Upper lobe of left lung (tissue), 6 donors: ENCODE measurements around the gene P2RX7. TPM values are rescaled to one million over a fixed set of nuclear protein-coding genes. Genes with fewer than 3 reads are reported as not detected.
A peak's percentile ranks its signal among the peaks of the same experiment; 100 is the strongest.

ENCODE experiments used
- ATAC-seq, 2 donors: fragments of 200-7000 bp; cut with Tn5 transposase; one replicate each; pipeline ENCODE4 v1.9.1; 2022; ENCODE audit warnings: mild to moderate bottlenecking in 2 of 2, moderate library complexity in 2 of 2; ENCODE audit not compliant: low FRiP score in 2 of 2
- DNase-seq, 2 donors: peaks; one replicate each; pipeline ENCODE4 v3.0.0-alpha.2; 2019 to 2020
- H3K27ac ChIP-seq, 4 donors: fragments of 200-600 bp; sonication (generic); one replicate each; pipeline ENCODE4 v1.5.1; 2016 to 2019
- H3K27me3 ChIP-seq, 4 donors: fragments of 200-600 bp; sonication (generic); one replicate each; pipeline ENCODE4 v1.5.1; 2017 to 2019
- H3K36me3 ChIP-seq, 4 donors: fragments of 200-600 bp; sonication (generic); one replicate each; pipeline ENCODE4 v1.5.1; 2016 to 2019
- H3K4me1 ChIP-seq, 4 donors: fragments of 200-600 bp; sonication (generic); one replicate each; pipeline ENCODE4 v1.5.1; 2018 to 2019
- H3K4me3 ChIP-seq, 4 donors: fragments of 200-600 bp; sonication (generic); one replicate each; pipeline ENCODE4 v1.5.1; 2017 to 2019; ENCODE audit warnings: mild to moderate bottlenecking in 2 of 4, moderate library complexity in 1 of 4
- H3K9me3 ChIP-seq, 4 donors: fragments of 200-600 bp; sonication (generic); one replicate each; pipeline ENCODE4 v1.5.1; 2018 to 2019
- EP300 ChIP-seq, 4 donors: sonication (generic); formaldehyde crosslinking; IDR thresholded peaks; one replicate each; pipeline ENCODE4 v1.5.1; 2017; ENCODE audit warnings: antibody characterized with exemption in 4 of 4, control low read depth in 2 of 4
- POLR2A ChIP-seq, 4 donors: fragments of 450-650 bp; IDR thresholded peaks; one replicate each; pipeline ENCODE4 v1.5.1; 2016 to 2017; ENCODE audit warnings: antibody characterized with exemption in 4 of 4, mild to moderate bottlenecking in 2 of 4
- POLR2AphosphoS5 ChIP-seq, 2 donors: sonication (generic); formaldehyde crosslinking; IDR thresholded peaks; one replicate each; pipeline ENCODE4 v1.5.1; 2017; ENCODE audit warnings: antibody characterized with exemption in 2 of 2
- WGBS, 2 donors: methylation state at CpG; one replicate each; pipeline ENCODE4 v1.1.5; 2017 to 2018; 5-methylcytosine and 5-hydroxymethylcytosine counted together
- total RNA-seq, 6 donors: library from RNA; depleted of rRNA in 4 of 6; stranded (reverse); fragments of >200 nt in 4 of 6; gene quantifications; one replicate each; pipeline versions ENCODE4 v1.1.0 to v1.2.1, GENCODE V29; 2016 to 2021
- TF ChIP-seq, protein P1 (sequence below), 6 experiments: fragments of 450-650 bp in 4 of 6; fragments of 200-600 bp in 2 of 6; sonication (generic) in 2 of 6; IDR thresholded peaks; one replicate each; pipeline ENCODE4 v1.5.1; 2016 to 2019; ENCODE audit warnings: antibody characterized with exemption in 6 of 6
- donor health status: DM: no; HTN: no; CAD: no; lungs with moderate emphysema.
- donor health status: DM: no; HTN: yes; CAD: no; lungs with severe emphysema.

The P2RX7 gene
- total RNA-seq, 6 donors from 2014 or later = 8.2 to 37.1 (median 15.4) TPM

DNA sequence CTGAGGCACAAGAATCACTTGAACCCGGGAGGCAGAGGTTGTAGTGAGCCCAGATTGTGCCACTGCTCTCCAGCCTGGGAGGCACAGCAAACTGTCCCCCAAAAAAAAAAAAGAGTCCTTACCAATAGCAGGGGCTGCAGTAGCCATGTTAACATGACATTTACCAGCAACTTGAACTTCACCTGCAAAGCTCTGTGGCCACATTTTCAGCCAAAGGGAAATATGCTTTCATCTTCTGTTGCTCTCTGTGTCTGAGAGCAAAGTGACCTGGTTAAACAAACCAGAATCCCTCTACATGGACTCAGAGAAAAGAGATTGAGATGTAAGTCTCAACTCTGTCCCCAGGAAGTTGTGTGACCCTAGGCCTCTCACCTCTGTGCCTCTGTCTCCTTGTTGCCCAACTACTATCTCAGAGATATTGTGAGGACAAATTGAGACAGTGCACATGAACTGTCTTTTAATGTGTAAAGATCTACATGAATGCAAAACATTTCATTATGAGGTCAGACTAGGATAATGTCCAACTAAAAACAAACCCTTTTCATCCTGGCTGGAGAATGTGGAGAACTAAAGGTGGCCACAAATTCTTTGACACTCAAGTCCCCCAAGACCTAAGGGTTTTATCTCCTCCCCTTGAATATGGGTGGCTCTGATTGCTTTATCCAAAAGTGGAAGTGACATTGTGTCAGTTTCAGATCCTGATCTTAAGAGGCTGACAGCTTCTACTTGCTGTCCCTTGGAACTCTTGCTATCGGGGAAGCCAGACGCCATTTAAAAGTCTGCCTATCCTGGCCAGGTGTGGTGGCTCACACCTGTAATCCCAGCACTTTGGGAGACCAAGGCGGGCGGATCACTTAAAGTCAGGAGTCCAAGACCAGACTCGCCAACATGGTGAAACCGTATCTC, 52.6 kb downstream of the P2RX7 start:
- DNase-seq = no peak
- 80 to 89% methylated on average over 7 of the region's 7 CpGs for WGBS, 2 donors
- Histone ChIP-seq H3K36me3 (peaks cover 0 to 17% (median 4%) of the 10 kb centered on the region in 4 donors), H3K4me1 (peaks cover 0 to under 1% (median 0%) of the 10 kb centered on the region in 4 donors), H3K27me3 (no peaks in the 10 kb centered on the region), H3K4me3 (no peak overlapping the region), H3K9me3 (no peaks in the 10 kb centered on the region), H3K27ac (peak overlapping the region in 1 of 4 donors; percentile 3)
- TF ChIP-seq POLR2A (IDR thresholded peaks at IDR 0.05) = no peak
- TF ChIP-seq, protein P1, sequence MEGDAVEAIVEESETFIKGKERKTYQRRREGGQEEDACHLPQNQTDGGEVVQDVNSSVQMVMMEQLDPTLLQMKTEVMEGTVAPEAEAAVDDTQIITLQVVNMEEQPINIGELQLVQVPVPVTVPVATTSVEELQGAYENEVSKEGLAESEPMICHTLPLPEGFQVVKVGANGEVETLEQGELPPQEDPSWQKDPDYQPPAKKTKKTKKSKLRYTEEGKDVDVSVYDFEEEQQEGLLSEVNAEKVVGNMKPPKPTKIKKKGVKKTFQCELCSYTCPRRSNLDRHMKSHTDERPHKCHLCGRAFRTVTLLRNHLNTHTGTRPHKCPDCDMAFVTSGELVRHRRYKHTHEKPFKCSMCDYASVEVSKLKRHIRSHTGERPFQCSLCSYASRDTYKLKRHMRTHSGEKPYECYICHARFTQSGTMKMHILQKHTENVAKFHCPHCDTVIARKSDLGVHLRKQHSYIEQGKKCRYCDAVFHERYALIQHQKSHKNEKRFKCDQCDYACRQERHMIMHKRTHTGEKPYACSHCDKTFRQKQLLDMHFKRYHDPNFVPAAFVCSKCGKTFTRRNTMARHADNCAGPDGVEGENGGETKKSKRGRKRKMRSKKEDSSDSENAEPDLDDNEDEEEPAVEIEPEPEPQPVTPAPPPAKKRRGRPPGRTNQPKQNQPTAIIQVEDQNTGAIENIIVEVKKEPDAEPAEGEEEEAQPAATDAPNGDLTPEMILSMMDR (IDR thresholded peaks at IDR 0.05) = no peak
- no peak for TF ChIP-seq POLR2AphosphoS5 (IDR thresholded peaks at IDR 0.05)
- TF ChIP-seq EP300 (IDR thresholded peaks at IDR 0.05) = no peak
- ATAC-seq = peak in 1 of 2 donors; percentile 47

DNA sequence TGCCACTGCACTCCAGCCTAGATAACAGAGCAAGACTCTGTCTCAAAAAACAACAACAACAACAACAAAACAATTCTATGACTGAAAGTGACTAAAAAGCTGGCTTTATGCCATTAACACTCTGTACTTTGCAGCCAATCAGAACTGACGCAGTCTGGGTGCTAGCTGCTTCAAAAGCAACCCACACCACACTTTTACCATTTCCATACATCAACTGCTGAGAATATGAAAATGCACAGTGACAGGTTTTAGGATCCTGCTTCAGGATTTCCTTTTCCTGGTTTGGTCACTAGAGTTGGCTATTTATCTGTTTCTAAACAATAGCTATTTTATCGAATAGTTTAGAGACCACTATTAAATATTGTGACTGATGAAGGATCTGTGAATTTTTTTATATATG, 54.1 kb downstream of the P2RX7 start:
- TF ChIP-seq, protein P1 (IDR thresholded peaks at IDR 0.05) = no peak
- TF ChIP-seq POLR2A (IDR thresholded peaks at IDR 0.05) (no peak), POLR2AphosphoS5 (IDR thresholded peaks at IDR 0.05) (no peak), EP300 (IDR thresholded peaks at IDR 0.05) (no peak)
- no peak overlapping the region for H3K27ac ChIP-seq
- H3K27me3 ChIP-seq = no peaks in the 10 kb centered on the region
- H3K36me3 ChIP-seq = peaks cover 0 to 17% (median 4%) of the 10 kb centered on the region in 4 donors
- WGBS, 2 donors = 72 to 81% methylated on average over 2 of the region's 2 CpGs
- H3K9me3 ChIP-seq = no peaks in the 10 kb centered on the region
- ATAC-seq (no peak), DNase-seq (no peak)
- no peak overlapping the region for H3K4me3 ChIP-seq
- H3K4me1 ChIP-seq = peaks cover 0 to 12% (median 3%) of the 10 kb centered on the region in 4 donors

DNA sequence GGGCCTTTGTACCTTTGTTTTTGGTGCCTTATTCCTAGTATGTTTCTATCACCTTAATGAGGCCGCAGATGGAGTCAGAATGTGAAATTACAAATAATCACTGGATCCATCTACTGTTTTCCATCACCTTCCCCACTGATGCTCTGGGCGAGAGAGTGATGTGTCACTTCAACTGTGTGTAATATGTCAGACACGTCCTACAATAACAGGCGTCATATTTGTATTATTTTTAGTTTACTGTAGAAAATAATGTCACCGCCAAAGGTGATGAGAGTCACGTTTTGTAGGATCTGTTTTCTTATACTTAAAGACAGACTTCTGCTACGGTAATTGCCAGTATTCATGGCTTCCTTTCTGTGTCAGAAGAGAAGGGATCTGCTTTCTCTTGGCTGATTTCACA, 54.8 kb downstream of the P2RX7 start:
- WGBS, 2 donors = 88 to 89% methylated on average over 7 of the region's 7 CpGs
- no peak for ATAC-seq
- Histone ChIP-seq H3K27ac (no peak overlapping the region), H3K36me3 (peaks cover 0 to 12% (median 4%) of the 10 kb centered on the region in 4 donors), H3K4me1 (peaks cover 0 to 12% (median 3%) of the 10 kb centered on the region in 4 donors), H3K4me3 (no peak overlapping the region), H3K27me3 (no peaks in the 10 kb centered on the region), H3K9me3 (no peaks in the 10 kb centered on the region)
- DNase-seq = no peak
- TF ChIP-seq POLR2AphosphoS5 (IDR thresholded peaks at IDR 0.05) = no peak
- no peak for TF ChIP-seq POLR2A (IDR thresholded peaks at IDR 0.05)
- TF ChIP-seq, protein P1 (IDR thresholded peaks at IDR 0.05) = no peak

DNA sequence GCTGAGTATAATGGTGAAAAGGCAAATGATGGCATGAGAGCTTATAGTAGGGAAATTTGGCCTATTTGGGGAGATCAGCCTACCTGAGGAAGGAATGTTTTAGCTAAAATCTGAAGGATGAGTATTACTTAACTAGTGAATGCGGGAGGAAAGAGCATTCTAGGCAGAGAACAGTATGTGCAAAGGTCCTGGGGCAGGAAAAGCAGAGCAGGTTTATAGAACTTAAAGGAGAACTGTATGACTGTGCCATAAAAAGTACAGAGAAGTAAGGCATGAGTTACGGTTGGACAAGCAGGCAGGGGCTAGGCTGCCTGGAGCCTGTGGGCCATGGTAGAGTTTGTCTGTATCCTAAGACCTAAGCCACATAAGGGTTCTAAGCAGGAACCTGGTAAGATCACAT, 55.6 kb downstream of the P2RX7 start:
- no peaks in the 10 kb centered on the region for H3K27me3 ChIP-seq
- DNase-seq (no peak), ATAC-seq (no peak)
- H3K4me3 ChIP-seq = no peak overlapping the region
- H3K36me3 ChIP-seq = peaks cover 0 to 12% (median 4%) of the 10 kb centered on the region in 4 donors
- 91 to 92% methylated on average over 2 of the region's 2 CpGs for WGBS, 2 donors
- no peak overlapping the region for H3K27ac ChIP-seq
- H3K9me3 ChIP-seq = no peaks in the 10 kb centered on the region
- peaks cover 0 to 12% (median 3%) of the 10 kb centered on the region in 4 donors for H3K4me1 ChIP-seq
- TF ChIP-seq, protein P1 (IDR thresholded peaks at IDR 0.05) = no peak
- TF ChIP-seq POLR2A (IDR thresholded peaks at IDR 0.05) = no peak
- TF ChIP-seq EP300 (IDR thresholded peaks at IDR 0.05) = no peak
- TF ChIP-seq POLR2AphosphoS5 (IDR thresholded peaks at IDR 0.05) = no peak
